HG02759 (cell line): Measurements from ENCODE around the gene PAK6.

ENCODE experiments used
- ATAC-seq: cut with Tn5 transposase; IDR thresholded peaks from one replicate; pipeline ENCODE4 v1.9.1; 2021; ENCODE audit warnings: mild to moderate bottlenecking, moderate library complexity; ENCODE audit not compliant: unreplicated experiment

The PAK6 gene

GRCh38 chr15:40290545-40290917 is 51.7 kb downstream of the PAK6 start:
- ATAC-seq = no peak

DNA sequence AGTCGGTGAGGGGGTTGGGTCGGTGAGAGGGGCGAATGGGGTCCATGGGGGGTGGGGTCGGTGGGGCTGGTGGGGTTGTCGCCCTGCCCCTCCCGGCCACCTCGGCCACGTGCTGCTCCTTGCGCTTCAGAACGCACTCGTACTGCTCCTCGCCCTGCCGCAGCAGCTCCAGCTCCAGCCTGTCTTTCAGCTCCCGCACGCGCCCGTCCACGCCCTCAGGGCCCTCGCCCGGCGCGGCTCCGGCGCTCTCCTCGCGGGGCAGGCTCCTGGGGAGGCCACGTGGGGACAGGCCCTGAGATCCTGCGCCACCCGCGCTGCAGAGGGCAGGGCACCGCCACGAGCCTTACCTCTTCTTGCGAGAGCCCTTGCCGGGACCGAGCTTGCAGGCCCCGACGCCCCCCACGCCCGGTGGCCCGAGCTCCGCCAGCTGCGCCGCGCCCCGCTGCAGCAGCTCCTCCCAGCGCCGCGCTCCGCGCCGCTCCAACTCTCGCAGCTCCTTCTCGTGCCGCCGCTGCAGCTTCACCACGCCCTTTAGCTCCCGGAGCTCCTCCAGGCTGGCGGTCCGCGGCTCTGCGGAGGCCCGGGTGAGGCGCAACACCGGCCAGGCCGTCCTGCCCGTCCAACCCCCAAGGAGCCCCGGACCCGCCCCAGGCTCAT is 52.2 kb downstream of the PAK6 start:
- ATAC-seq = no peak

GRCh38 chr15:40292246-40292645 is 53.4 kb downstream of the PAK6 start:
- no peak for ATAC-seq

DNA sequence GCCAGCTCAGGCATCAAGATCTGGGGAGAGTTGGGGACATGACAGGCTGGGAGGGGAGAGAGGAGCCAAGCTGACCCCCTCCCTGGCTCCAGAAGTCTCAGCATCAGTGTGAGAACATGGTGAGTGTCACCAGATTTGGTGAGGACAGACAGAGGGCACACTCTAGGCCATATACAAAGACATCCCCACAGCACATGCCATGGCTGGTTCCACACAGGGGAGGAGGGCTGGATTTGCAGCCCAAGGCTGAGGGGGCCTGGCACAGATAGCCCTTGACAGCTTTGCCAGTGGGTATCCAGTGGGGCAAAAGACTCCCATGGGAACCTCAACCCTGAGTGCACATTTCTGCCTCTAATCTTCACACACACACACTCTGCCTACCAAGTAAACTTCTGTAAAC is 54.1 kb downstream of the PAK6 start:
- no peak for ATAC-seq

GRCh38 chr15:40293905-40294895 is 55.3 kb downstream of the PAK6 start:
- ATAC-seq = no peak

- ATAC-seq = no peak
These were observed 56.4 kb downstream of the PAK6 start for GRCh38 chr15:40295297-40295696.

- ATAC-seq = no peak
These were observed 57.2 kb downstream of the PAK6 start for GRCh38 chr15:40295877-40296560.

- no peak for ATAC-seq
These were observed 57.8 kb downstream of the PAK6 start for GRCh38 chr15:40296561-40297230.

- no peak for ATAC-seq
These were observed 58.5 kb downstream of the PAK6 start for GRCh38 chr15:40297356-40297755.

- no peak for ATAC-seq
These were observed 59.5 kb downstream of the PAK6 start for GRCh38 chr15:40298216-40298935.

- no peak for ATAC-seq
These were observed 61.5 kb downstream of the PAK6 start for GRCh38 chr15:40300367-40300766.

DNA sequence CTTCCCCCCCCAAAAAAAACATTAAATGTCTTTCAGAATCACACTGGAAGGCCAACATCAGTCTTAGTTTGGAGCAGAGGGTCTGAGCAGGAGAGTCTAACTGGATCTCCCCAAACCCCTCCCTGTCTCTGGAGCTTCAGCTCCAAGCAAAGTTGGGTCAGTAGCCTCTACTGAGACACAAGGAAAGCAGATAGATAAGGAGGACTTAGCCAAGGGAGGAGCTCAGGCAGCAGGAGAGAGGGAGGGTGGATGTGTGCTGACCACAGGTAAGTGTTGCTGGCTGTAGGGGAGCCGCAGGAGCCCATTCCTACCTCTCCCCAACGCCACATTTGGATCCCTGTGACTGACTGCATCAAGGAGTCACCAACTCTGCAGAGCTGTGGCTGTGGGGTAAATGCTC is 61.9 kb downstream of the PAK6 start:
- ATAC-seq = no peak

DNA sequence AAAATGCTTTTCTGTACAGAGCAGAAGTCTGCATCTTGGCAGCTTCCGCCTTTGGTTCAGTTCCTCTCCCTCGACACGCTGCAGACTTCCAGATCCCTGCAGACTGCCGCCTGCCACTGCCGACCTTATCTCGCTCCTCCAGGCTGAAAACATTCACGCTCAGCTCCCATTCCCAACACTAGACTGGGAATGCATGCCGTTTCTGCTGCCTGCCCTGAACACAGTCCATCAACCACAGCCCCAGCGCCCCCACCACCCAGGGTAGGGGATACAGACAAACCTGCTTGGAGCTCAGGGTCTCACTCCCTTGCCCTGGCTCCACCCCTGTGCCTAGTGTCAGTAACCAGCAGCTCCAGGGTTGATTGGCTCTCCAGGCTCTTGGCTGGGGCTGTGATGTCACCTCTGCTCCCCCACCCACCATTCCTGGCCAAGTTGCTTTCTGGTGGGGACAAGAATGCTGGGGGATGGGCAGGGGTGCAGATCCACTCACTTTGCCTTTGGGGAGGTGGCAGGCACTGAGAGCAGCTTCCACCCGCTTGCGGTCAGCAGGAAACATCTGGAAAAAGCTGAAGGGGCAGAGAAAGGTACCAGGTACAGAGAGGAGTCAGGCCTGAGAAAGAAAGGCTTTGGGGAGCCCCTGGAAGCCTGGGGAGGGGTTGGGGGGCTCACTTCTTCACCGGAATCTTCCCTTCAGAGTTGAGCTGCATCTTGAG is 62.8 kb downstream of the PAK6 start:
- no peak for ATAC-seq

- no peak for ATAC-seq
These were observed 63.5 kb downstream of the PAK6 start for GRCh38 chr15:40302288-40302886.

GRCh38 chr15:40302981-40303380 is 64.1 kb downstream of the PAK6 start:
- ATAC-seq = no peak

DNA sequence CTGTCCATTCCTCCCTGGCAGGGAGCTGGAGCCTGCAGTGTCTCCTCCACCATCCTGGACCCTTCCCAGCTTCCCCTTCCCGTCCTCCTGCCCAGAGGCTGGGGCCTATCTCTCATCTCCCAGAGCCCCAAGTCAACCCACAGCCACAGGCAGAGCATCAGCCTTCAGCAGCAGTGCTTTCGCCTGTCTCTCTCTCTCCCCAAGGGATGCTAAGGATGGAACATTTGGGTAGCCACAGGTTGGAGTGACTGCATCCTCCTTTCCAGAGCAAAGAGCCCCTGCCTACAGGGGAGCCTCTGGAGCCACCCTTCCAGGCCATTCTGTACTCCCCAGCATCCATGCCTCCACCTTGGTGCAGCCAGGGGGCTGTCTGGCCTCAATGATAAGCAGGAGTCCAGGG is 64.7 kb downstream of the PAK6 start:
- no peak for ATAC-seq

- ATAC-seq = no peak
These were observed 66.4 kb downstream of the PAK6 start for GRCh38 chr15:40305281-40305680.

DNA sequence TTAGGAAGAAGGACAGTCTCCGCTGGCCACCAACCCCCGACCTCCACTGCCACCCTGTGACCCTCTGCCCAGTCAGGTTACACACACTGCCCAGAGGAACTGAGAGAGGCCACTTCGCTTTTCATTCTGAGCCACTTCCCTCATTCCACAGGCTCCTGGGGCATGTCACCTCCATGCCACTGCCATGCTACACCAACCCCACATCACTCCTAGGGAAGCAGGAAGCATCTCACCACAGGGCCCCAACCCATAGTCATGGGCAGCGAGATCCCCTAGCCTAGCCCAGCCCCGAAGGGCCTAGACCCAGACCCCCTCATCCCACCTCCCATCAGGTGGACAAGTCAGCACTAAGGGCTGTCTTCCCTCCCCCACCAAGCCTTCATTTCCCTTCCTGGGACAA is 67.5 kb downstream of the PAK6 start:
- ATAC-seq = no peak

DNA sequence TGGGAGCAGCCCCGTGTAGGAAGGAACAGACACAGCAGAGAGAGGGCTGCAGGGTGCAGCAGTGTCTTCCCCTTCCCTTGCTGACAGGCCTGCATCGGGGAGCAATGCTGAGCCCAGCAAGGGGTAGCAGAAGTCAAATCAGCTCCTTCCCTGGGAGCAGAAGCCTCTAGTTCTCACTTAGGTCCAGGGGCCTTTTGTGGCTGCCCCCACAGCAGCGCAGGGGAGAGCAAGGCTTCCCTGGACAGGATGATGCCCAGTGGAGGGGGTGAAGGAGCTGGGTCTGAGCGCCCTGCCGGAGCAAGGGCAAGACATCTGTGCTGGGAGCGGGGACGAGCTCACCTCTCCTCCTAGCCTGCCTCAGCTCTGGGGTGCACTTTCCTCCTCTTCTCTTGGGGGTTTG is 68.0 kb downstream of the PAK6 start:
- no peak for ATAC-seq
